ENCODE results near the gene KIF1A. TPM values are rescaled to one million over a fixed set of nuclear protein-coding genes. Genes with fewer than 3 reads are reported as not detected.

The KIF1A gene
- polyA plus RNA-seq, 1 donor (not counting 4 experiments of a cell fraction or from before 2014, with no cell fraction given), result not detected

DNA sequence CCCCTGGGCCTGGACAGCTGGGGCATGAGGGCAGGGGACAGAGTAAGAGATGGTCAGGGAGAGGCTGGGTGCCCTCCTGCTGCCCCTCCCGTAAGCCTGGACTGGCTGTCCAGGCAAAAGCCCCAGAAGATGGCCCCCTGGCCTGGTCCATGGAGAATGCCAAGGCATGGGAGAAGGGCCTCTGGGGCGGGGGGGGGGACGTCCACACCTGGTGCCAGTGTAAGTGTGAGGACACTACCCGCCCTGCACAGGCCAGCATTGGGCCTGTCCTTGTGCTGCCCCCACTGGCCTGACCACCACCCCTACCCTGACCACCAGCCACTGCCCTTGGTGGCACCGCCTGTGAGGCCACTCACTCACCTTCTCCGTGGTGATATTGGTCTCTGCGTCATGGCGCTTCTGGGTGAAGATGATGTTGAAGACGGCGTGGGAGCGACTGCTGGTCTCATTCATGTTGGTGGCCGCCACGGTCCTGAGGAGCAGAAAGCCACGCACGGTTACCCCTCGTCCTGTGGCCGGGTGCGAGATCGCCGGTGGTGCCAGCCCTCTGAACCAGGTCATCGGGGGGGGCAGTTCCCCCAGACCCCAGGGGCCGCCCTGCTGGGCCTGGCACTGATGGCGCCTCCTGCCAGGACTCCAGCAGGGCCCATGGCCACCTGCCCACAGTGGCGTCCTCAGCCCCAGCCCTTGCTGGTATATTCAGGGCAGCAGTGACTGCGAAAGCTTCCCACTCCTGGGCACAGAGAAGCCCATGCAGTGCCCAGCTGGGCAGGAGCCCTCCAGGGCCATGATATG is 35.2 kb downstream of the KIF1A start:
- no peak for TF ChIP-seq EZH2 (IDR thresholded peaks at IDR 0.05; ENCODE audit: low read length)
- TF ChIP-seq, protein P1, sequence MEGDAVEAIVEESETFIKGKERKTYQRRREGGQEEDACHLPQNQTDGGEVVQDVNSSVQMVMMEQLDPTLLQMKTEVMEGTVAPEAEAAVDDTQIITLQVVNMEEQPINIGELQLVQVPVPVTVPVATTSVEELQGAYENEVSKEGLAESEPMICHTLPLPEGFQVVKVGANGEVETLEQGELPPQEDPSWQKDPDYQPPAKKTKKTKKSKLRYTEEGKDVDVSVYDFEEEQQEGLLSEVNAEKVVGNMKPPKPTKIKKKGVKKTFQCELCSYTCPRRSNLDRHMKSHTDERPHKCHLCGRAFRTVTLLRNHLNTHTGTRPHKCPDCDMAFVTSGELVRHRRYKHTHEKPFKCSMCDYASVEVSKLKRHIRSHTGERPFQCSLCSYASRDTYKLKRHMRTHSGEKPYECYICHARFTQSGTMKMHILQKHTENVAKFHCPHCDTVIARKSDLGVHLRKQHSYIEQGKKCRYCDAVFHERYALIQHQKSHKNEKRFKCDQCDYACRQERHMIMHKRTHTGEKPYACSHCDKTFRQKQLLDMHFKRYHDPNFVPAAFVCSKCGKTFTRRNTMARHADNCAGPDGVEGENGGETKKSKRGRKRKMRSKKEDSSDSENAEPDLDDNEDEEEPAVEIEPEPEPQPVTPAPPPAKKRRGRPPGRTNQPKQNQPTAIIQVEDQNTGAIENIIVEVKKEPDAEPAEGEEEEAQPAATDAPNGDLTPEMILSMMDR (optimal IDR thresholded peaks at IDR 0.05 in 1 of 3, IDR thresholded peaks at IDR 0.05 in 1 of 3, conservative IDR thresholded peaks at IDR 0.05 in 1 of 3; ENCODE audit: extremely low read depth in 1 of 3, insufficient read depth in 2 of 3, low read length in 3 of 3), result no peak
- Histone ChIP-seq H3K4me2 (ENCODE audit: control insufficient read depth, extremely low read depth, insufficient read depth, low read depth, low read length) (no peak overlapping the region), H4K20me1 (ENCODE audit: control insufficient read depth, extremely low read depth, insufficient read depth, low read length) (no peaks in the 10 kb centered on the region), H3K36me3 (ENCODE audit: control insufficient read depth in 2 of 2, extremely low read depth in 1 of 2, insufficient read depth in 2 of 2, low read length in 2 of 2) (no peaks in the 10 kb centered on the region), H3K79me2 (ENCODE audit: control insufficient read depth, insufficient read depth, low read length) (no peaks in the 10 kb centered on the region), H3K9me1 (ENCODE audit: control insufficient read depth, extremely low read depth, insufficient read depth, low read length) (no peaks in the 10 kb centered on the region), H3K9me3 (ENCODE audit: control insufficient read depth, low read depth, low read length) (peaks cover 3% of the 10 kb centered on the region), H3K9ac (ENCODE audit: control insufficient read depth, extremely low read depth, insufficient read depth, low read length) (no peak overlapping the region), H3K4me1 (ENCODE audit: control insufficient read depth, extremely low read depth, insufficient read depth, low read length) (no peaks in the 10 kb centered on the region), H3K27ac (ENCODE audit: control insufficient read depth, insufficient read depth, low read length) (no peak overlapping the region), H3K4me3 (ENCODE audit: control insufficient read depth in 2 of 3, extremely low read depth in 1 of 3, insufficient read depth in 2 of 3, low read depth in 1 of 3, low read length in 3 of 3) (no peak overlapping the region), H3K27me3 (ENCODE audit: control insufficient read depth, extremely low read depth, insufficient read depth, low read length) (peaks cover 14% of the 10 kb centered on the region), H2AFZ (ENCODE audit: control insufficient read depth, low read length) (no peak overlapping the region)
- DNase-seq (ENCODE audit: low read depth, low spot score) (no peak), FAIRE-seq (no peak)
- dilution Hi-C loops (cut with MboI; ENCODE audit: extremely low pct_ligation_motif_present, low sequenced_read_pairs), result no loop called here

DNA sequence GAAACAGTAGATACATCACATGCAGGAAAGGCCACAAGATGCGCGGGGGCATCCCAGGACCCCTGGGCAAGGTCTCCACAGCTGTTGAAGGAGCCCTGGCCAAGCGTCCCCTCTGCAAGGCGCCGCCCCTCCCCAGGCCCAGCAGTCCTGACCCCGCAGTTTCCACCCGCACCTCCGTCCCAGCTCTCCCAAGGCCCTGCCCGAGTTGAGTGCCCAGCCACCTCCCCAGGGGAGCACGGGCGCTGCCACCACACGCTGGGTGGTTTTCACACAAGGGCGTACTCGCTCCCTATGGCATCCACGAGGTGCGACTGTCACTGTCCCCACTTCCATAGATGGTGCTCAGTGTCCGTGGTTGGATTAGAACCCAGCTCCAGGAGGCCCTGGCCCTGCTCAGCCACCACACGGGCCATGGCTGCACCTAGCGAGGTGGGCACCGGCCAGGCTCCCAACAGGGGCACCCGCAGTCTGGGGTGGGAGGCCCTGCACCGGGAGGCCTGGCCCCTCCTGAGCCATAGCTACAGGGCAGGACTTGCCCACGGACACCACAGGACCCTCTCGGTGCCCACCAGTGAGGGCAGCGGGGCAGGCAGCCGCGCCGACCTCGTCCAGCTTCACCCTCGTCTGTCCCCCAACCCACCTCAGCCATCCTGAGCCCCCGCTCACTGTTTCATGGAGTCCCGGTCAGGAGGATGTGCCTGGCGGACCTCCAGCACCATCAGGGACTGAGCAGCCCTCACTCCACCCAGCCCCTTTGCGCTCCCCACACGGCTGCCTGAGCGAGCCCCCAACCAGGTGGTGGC is 36.0 kb downstream of the KIF1A start:
- Histone ChIP-seq H3K4me1 (ENCODE audit: control insufficient read depth, extremely low read depth, insufficient read depth, low read length) (no peaks in the 10 kb centered on the region), H4K20me1 (ENCODE audit: control insufficient read depth, extremely low read depth, insufficient read depth, low read length) (no peaks in the 10 kb centered on the region), H3K27ac (ENCODE audit: control insufficient read depth, insufficient read depth, low read length) (no peak overlapping the region), H3K36me3 (ENCODE audit: control insufficient read depth in 2 of 2, extremely low read depth in 1 of 2, insufficient read depth in 2 of 2, low read length in 2 of 2) (no peaks in the 10 kb centered on the region), H3K9me1 (ENCODE audit: control insufficient read depth, extremely low read depth, insufficient read depth, low read length) (no peaks in the 10 kb centered on the region), H3K9me3 (ENCODE audit: control insufficient read depth, low read depth, low read length) (peaks cover 3% of the 10 kb centered on the region), H3K79me2 (ENCODE audit: control insufficient read depth, insufficient read depth, low read length) (no peaks in the 10 kb centered on the region), H3K4me3 (ENCODE audit: control insufficient read depth in 2 of 3, extremely low read depth in 1 of 3, insufficient read depth in 2 of 3, low read depth in 1 of 3, low read length in 3 of 3) (no peak overlapping the region), H3K9ac (ENCODE audit: control insufficient read depth, extremely low read depth, insufficient read depth, low read length) (no peak overlapping the region), H3K4me2 (ENCODE audit: control insufficient read depth, extremely low read depth, insufficient read depth, low read depth, low read length) (no peak overlapping the region), H3K27me3 (ENCODE audit: control insufficient read depth, extremely low read depth, insufficient read depth, low read length) (peaks cover 14% of the 10 kb centered on the region), H2AFZ (ENCODE audit: control insufficient read depth, low read length) (no peak overlapping the region)
- no peak for DNase-seq (ENCODE audit: low read depth, low spot score)
- FAIRE-seq, result no peak
- TF ChIP-seq EZH2 (IDR thresholded peaks at IDR 0.05; ENCODE audit: low read length), result no peak
- TF ChIP-seq, protein P1 (optimal IDR thresholded peaks at IDR 0.05 in 1 of 3, IDR thresholded peaks at IDR 0.05 in 1 of 3, conservative IDR thresholded peaks at IDR 0.05 in 1 of 3; ENCODE audit: extremely low read depth in 1 of 3, insufficient read depth in 2 of 3, low read length in 3 of 3), result no peak
- dilution Hi-C loops (cut with MboI; ENCODE audit: extremely low pct_ligation_motif_present, low sequenced_read_pairs), result no loop called here
